OCI-LY7 (cell line): ENCODE data around the gene FBXO42. TPM values are rescaled to one million over a fixed set of nuclear protein-coding genes. Genes with fewer than 3 reads are reported as not detected.

ENCODE experiments used
- BruUV-seq: library from RNA; stranded (reverse); fragments of 400-500 nt; replicated peaks from 2 replicates; lab custom pipeline; 2021; lab: Mats Ljungman, UMichigan
- CTCF ChIA-PET: fragments of 300-600 bp; sonication (Branson Sonifier 250); formaldehyde crosslinking; loops from one replicate; lab custom pipeline; 2022; ENCODE audit warnings: antibody characterized with exemption; ENCODE audit not compliant: unreplicated experiment; lab: Charles Lee
- POLR2A ChIA-PET: fragments of 300-600 bp; sonication (Branson Sonifier 250); formaldehyde crosslinking; loops from one replicate; lab custom pipeline; 2022; ENCODE audit warnings: antibody characterized with exemption; lab: Charles Lee
- DNase-seq: peaks from one replicate; pipeline ENCODE4 v3.0.0-alpha.2; 2015; ENCODE audit warnings: low spot score
- H2AFZ ChIP-seq: fragments of 200-600 bp; sonication (generic), shearing (Covaris generic); 2 replicates; pipeline ENCODE4 v1.6.1; 2014; ENCODE audit warnings: mild to moderate bottlenecking, antibody characterized with exemption, low read length, moderate library complexity
- H3K27ac ChIP-seq: fragments of 200-600 bp; sonication (generic); 2 replicates; pipeline ENCODE4 v1.5.1; 2014; ENCODE audit warnings: mixed run types, low read depth, mild to moderate bottlenecking, moderate library complexity, low read length, inconsistent platforms; ENCODE audit not compliant: poor library complexity, severe bottlenecking
- H3K36me3 ChIP-seq: fragments of 200-600 bp; sonication (generic); 2 replicates; pipeline ENCODE4 v1.6.1; 2014; ENCODE audit warnings: mild to moderate bottlenecking, antibody characterized with exemption, low read length, moderate library complexity, mixed read lengths; ENCODE audit not compliant: insufficient read depth
- H3K4me1 ChIP-seq: fragments of 200-600 bp; sonication (generic); 2 replicates; pipeline ENCODE4 v1.5.1; 2014; ENCODE audit warnings: mild to moderate bottlenecking, low read length; ENCODE audit not compliant: insufficient read depth, poor library complexity, severe bottlenecking
- H3K4me2 ChIP-seq: fragments of 200-600 bp; sonication (generic); 2 replicates; pipeline ENCODE4 v1.6.1; 2014; ENCODE audit warnings: mild to moderate bottlenecking, low read length
- H3K4me3 ChIP-seq: fragments of 200-600 bp; sonication (generic); 2 replicates; pipeline ENCODE4 v1.5.1; 2014; ENCODE audit warnings: mild to moderate bottlenecking, low read depth, low read length; ENCODE audit not compliant: poor library complexity, severe bottlenecking
- H3K79me2 ChIP-seq: fragments of 200-600 bp; sonication (generic); 2 replicates; pipeline ENCODE4 v1.6.1; 2016; ENCODE audit warnings: low read depth, mild to moderate bottlenecking, low read length, moderate library complexity, mixed read lengths; ENCODE audit not compliant: insufficient read depth
- H3K9me2 ChIP-seq: fragments of 200-600 bp; sonication (generic); 2 replicates; pipeline ENCODE4 v1.6.1; 2016; ENCODE audit warnings: mild to moderate bottlenecking, low read length, mixed read lengths; ENCODE audit not compliant: insufficient read depth
- H3K9me3 ChIP-seq: fragments of 200-600 bp; sonication (generic); 2 replicates; pipeline ENCODE4 v1.6.1; 2014; ENCODE audit warnings: mild to moderate bottlenecking, mixed run types, low read length, mixed read lengths
- H4K20me1 ChIP-seq: fragments of 200-600 bp; sonication (generic); 2 replicates; pipeline ENCODE4 v1.6.1; 2014; ENCODE audit warnings: mild to moderate bottlenecking, antibody characterized with exemption, low read length, moderate library complexity, mixed read lengths; ENCODE audit not compliant: insufficient read depth
- EZH2phosphoT487 ChIP-seq: fragments of 200-600 bp; sonication (generic); IDR thresholded peaks from 2 replicates; pipeline ENCODE4 v1.6.1; 2018; ENCODE audit warnings: low read depth, borderline replicate concordance, mild to moderate bottlenecking, mixed run types, antibody characterized with exemption, low read length, moderate library complexity, mixed read lengths
- intact Hi-C: fragments of 100-400 bp; cut with micrococcal nuclease; formaldehyde crosslinking; loops from one replicate; pipeline ENCODE4 v1.10.0; 2022; ENCODE audit not compliant: unreplicated experiment
- total RNA-seq, 2 experiments: library from RNA; depleted of rRNA in 1 of 2; stranded (reverse); fragments of >200 nt in 1 of 2; shearing (Covaris generic) in 1 of 2; gene quantifications; 2 replicates each; pipeline ENCODE4 v1.2.3, GENCODE V29; 2014 to 2022
- TF ChIP-seq, protein P1 (sequence below): fragments of 200-600 bp; sonication (generic); conservative IDR thresholded peaks from 2 replicates; pipeline ENCODE4 v1.5.1; 2014; ENCODE audit warnings: mild to moderate bottlenecking, antibody characterized with exemption, low read length, moderate library complexity, mixed read lengths

FBXO42 gene
- total RNA-seq, 2 experiments from 2014 or later, result 20.0 to 22.9 TPM

- CTCF ChIA-PET, result no interaction called here
These were observed 139.3 kb downstream of the FBXO42 start for GRCh38 chr1:16213013-16213412.

DNA sequence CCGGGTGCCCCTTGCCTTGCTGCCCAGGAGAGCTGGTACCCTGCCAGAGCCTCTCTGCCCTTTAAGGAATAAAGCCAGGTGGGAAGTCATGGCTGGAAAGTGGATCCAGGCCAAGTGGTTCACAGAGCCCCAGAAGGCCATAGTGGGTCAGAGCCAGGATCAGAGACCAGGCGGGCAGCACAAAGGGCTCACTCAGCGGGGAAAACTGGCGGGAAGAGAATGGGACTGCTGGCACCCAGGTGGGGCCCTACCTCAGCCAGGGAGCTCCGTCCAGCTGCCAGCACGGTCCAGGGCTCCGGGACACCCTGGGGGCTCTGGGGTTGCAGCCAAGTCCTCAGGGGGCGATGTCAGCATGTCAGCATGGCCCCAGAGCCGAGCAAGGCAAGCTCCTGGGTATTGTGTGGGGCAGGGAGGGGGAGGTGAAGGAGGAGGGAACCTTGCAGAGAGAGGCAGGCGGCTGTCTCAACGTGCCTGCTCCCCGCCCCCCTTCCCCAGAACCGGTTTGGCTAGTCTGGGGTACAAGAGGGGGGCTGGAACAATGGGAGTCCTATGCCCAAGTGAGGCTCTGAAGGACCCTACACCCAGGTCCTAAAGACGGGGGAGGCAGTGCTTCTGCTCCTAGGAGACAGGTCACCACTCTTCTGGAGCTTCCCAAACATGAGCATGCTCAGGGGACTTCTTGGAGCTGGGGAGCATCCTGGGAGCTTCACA lies 139.9 kb downstream of the FBXO42 start, which contains the start of gene ARHGEF19:
TSS of gene ARHGEF19 (minus strand) at position 402 of the 711 bp plus-strand sequence. CDS start 3,598 bp downstream, outside the sequence.
- no peak for DNase-seq
- Histone ChIP-seq H3K27ac (no peak within 1 kb of the TSS), H3K4me3 (no peak within 1 kb of the TSS), H3K4me1 (peaks cover 10% of the 10 kb centered on the region), H2AFZ (no peak within 1 kb of the TSS), H3K79me2 (no peaks in the 10 kb centered on the region), H3K36me3 (no peaks in the 10 kb centered on the region), H4K20me1 (no peaks in the 10 kb centered on the region), H3K9me2 (no peaks in the 10 kb centered on the region), H3K4me2 (no peak within 1 kb of the TSS), H3K9me3 (no peaks in the 10 kb centered on the region)
- TF ChIP-seq, protein P1, sequence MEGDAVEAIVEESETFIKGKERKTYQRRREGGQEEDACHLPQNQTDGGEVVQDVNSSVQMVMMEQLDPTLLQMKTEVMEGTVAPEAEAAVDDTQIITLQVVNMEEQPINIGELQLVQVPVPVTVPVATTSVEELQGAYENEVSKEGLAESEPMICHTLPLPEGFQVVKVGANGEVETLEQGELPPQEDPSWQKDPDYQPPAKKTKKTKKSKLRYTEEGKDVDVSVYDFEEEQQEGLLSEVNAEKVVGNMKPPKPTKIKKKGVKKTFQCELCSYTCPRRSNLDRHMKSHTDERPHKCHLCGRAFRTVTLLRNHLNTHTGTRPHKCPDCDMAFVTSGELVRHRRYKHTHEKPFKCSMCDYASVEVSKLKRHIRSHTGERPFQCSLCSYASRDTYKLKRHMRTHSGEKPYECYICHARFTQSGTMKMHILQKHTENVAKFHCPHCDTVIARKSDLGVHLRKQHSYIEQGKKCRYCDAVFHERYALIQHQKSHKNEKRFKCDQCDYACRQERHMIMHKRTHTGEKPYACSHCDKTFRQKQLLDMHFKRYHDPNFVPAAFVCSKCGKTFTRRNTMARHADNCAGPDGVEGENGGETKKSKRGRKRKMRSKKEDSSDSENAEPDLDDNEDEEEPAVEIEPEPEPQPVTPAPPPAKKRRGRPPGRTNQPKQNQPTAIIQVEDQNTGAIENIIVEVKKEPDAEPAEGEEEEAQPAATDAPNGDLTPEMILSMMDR, result no peak
- no peak for TF ChIP-seq EZH2phosphoT487
- POLR2A ChIA-PET, result no interaction called here
- CTCF ChIA-PET, result no interaction called here
- intact Hi-C loops, result no loop called here
- no TSS peak for BruUV-seq

More at GRCh38 chr1:16213013-16213412, 139.3 kb downstream of the FBXO42 start:
- Histone ChIP-seq H2AFZ (no peak overlapping the region), H3K4me1 (peaks cover 16% of the 10 kb centered on the region), H3K4me2 (no peak overlapping the region), H3K36me3 (no peaks in the 10 kb centered on the region), H3K9me3 (no peaks in the 10 kb centered on the region), H3K4me3 (no peak overlapping the region), H3K79me2 (no peaks in the 10 kb centered on the region), H4K20me1 (no peaks in the 10 kb centered on the region), H3K9me2 (no peaks in the 10 kb centered on the region), H3K27ac (no peak overlapping the region)
- DNase-seq, result no peak
- no peak for TF ChIP-seq EZH2phosphoT487
- TF ChIP-seq, protein P1, result no peak
- POLR2A ChIA-PET, result no interaction called here
- no TSS peak for BruUV-seq
- intact Hi-C loops, result no loop called here

DNA sequence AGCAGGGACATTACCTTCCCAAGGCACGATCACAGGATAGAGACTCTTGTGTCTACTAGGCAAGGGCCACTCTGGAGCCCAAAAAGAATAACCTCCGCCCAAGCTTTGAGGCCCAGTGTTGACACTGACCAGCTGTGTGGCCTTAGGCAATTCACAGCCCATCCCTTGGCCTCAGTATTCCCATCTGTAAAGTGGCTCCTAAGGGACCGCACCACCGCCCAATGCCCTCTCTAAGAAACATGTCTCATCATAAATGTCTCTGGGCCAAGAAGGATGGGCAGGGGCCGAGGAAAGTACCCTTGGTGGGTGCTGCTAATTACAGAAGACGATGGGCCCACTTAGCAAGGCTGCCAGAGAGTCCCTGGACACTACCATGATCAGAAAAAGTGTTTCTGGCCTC lies 140.5 kb downstream of the FBXO42 start:
- H3K27ac ChIP-seq, result no peak overlapping the region
- no TSS peak for BruUV-seq
- CTCF ChIA-PET, result no interaction called here
- H3K4me2 ChIP-seq, result no peak overlapping the region
- no peaks in the 10 kb centered on the region for H3K36me3 ChIP-seq
- H3K4me3 ChIP-seq, result no peak overlapping the region
- peaks cover 7% of the 10 kb centered on the region for H3K4me1 ChIP-seq
- intact Hi-C loops, result no loop called here
- TF ChIP-seq, protein P1, result no peak
- no peak for TF ChIP-seq EZH2phosphoT487
- no peaks in the 10 kb centered on the region for H4K20me1 ChIP-seq
- H3K9me2 ChIP-seq, result no peaks in the 10 kb centered on the region
- no peaks in the 10 kb centered on the region for H3K79me2 ChIP-seq
- DNase-seq, result no peak
- no peak overlapping the region for H2AFZ ChIP-seq
- POLR2A ChIA-PET, result interaction anchor here (0.7 kb wide), 1 partner anchor 581 kb away, joined by 3 read pairs; no protein-coding TSS in a partner anchor
- H3K9me3 ChIP-seq, result no peaks in the 10 kb centered on the region
